NB4 (cell line): ENCODE measurements around the gene MED13L.

Source experiments
- DNase-seq: peaks from one replicate; pipeline ENCODE4 v3.0.0; 2010; ENCODE audit warnings: low read depth
- H3K4me3 ChIP-seq: one replicate; pipeline ENCODE4 v1.5.1; 2011; ENCODE audit warnings: mild to moderate bottlenecking, low read depth, low read length, moderate library complexity
- MYC ChIP-seq: IDR thresholded peaks from 2 replicates; pipeline ENCODE4 v1.6.1; 2011; ENCODE audit warnings: low read depth, low read length
- POLR2A ChIP-seq: IDR thresholded peaks from 2 replicates; pipeline ENCODE4 v1.6.1; 2011; ENCODE audit warnings: mild to moderate bottlenecking; ENCODE audit not compliant: insufficient read length; ENCODE audit errors: extremely low read depth
- TF ChIP-seq, protein P1 (sequence below): IDR thresholded peaks from one replicate; pipeline ENCODE4 v1.5.1; 2012; ENCODE audit warnings: low read depth, low read length
- TF ChIP-seq, protein P2 (sequence below): IDR thresholded peaks from 2 replicates; pipeline ENCODE4 v1.6.1; 2011; ENCODE audit warnings: low read depth, low read length

The MED13L gene

GRCh38 chr12:116064493-116064892 lies 213.0 kb downstream of the MED13L start:
- DNase-seq = no peak
- H3K4me3 ChIP-seq = no peak overlapping the region
- TF ChIP-seq, protein P1, sequence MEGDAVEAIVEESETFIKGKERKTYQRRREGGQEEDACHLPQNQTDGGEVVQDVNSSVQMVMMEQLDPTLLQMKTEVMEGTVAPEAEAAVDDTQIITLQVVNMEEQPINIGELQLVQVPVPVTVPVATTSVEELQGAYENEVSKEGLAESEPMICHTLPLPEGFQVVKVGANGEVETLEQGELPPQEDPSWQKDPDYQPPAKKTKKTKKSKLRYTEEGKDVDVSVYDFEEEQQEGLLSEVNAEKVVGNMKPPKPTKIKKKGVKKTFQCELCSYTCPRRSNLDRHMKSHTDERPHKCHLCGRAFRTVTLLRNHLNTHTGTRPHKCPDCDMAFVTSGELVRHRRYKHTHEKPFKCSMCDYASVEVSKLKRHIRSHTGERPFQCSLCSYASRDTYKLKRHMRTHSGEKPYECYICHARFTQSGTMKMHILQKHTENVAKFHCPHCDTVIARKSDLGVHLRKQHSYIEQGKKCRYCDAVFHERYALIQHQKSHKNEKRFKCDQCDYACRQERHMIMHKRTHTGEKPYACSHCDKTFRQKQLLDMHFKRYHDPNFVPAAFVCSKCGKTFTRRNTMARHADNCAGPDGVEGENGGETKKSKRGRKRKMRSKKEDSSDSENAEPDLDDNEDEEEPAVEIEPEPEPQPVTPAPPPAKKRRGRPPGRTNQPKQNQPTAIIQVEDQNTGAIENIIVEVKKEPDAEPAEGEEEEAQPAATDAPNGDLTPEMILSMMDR = no peak
- TF ChIP-seq, protein P2, sequence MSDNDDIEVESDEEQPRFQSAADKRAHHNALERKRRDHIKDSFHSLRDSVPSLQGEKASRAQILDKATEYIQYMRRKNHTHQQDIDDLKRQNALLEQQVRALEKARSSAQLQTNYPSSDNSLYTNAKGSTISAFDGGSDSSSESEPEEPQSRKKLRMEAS = no peak
- TF ChIP-seq MYC = no peak
- TF ChIP-seq POLR2A = no peak

GRCh38 chr12:116062698-116063097 lies 214.8 kb downstream of the MED13L start:
- TF ChIP-seq POLR2A = no peak
- TF ChIP-seq, protein P2 = no peak
- no peak for TF ChIP-seq MYC
- TF ChIP-seq, protein P1 = no peak

GRCh38 chr12:116060764-116061163 lies 216.7 kb downstream of the MED13L start:
- H3K4me3 ChIP-seq = no peak overlapping the region
- DNase-seq = peak; percentile 43
- TF ChIP-seq, protein P1 = no peak
- TF ChIP-seq MYC (no peak), POLR2A (no peak)
- TF ChIP-seq, protein P2 = no peak

More at GRCh38 chr12:116062698-116063097, 214.8 kb downstream of the MED13L start:
- DNase-seq = no peak
- no peak overlapping the region for H3K4me3 ChIP-seq

GRCh38 chr12:116059904-116060303 lies 217.6 kb downstream of the MED13L start:
- no peak overlapping the region for H3K4me3 ChIP-seq
- TF ChIP-seq, protein P1 = no peak
- no peak for TF ChIP-seq POLR2A
- TF ChIP-seq MYC = no peak
- TF ChIP-seq, protein P2 = no peak
- DNase-seq = no peak

DNA sequence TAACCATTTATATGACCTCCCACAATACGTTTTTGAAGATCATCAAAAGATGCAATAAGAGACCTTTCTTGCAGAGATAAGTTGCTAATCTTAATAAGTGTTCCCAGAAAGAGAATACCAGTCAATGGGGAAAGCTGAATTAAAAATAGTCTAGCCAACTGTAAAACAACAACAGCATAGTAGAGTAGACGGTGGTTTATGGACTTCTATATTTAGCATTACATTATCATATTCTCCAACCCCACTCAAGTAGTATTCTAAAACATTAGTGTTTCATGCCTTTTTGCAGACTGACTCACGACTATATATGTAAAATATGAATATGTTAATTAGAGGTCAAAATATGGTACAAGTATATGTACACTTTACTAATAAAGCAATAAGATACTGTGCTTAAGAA lies 218.9 kb downstream of the MED13L start:
- DNase-seq = no peak
- TF ChIP-seq, protein P1 = no peak
- TF ChIP-seq, protein P2 = no peak
- H3K4me3 ChIP-seq = no peak overlapping the region

DNA sequence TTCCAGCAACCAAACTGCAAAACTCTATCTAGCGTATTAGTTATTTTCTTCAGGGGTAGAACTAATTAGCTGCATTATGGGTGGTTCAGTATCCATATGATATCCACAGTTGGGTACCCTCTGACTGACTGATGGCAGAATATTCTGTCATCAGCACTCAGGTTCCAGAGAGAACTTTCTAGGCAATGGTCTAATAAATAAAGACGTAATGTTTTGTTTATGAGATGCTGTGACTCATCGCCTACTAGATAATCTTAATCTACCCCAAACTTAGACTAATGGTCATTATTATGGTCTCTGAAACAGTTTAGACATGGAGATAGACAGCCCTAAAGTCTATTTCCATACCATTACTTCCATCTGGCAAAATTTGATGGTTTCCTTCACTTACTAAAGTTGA lies 220.1 kb downstream of the MED13L start:
- no peak for TF ChIP-seq MYC
- no peak for TF ChIP-seq POLR2A
- TF ChIP-seq, protein P1 = no peak
- TF ChIP-seq, protein P2 = no peak
- no peak overlapping the region for H3K4me3 ChIP-seq

More for the DNA sequence above, 220.1 kb downstream of the MED13L start:
- DNase-seq = no peak
